NCI-H1105 treated with DMSO at 0.1 percent for 48 hours (cell line): ENCODE data around the gene LTF.
"Not testable (repeated sequence)": the region's sequence is repeated elsewhere in the genome, so short reads cannot be mapped to it uniquely, and the experiment has no call there.

Experiments used
- DNase-seq: peaks from one replicate; lab custom pipeline; 2025; lab: John Stamatoyannopoulos, UW

LTF gene

DNA sequence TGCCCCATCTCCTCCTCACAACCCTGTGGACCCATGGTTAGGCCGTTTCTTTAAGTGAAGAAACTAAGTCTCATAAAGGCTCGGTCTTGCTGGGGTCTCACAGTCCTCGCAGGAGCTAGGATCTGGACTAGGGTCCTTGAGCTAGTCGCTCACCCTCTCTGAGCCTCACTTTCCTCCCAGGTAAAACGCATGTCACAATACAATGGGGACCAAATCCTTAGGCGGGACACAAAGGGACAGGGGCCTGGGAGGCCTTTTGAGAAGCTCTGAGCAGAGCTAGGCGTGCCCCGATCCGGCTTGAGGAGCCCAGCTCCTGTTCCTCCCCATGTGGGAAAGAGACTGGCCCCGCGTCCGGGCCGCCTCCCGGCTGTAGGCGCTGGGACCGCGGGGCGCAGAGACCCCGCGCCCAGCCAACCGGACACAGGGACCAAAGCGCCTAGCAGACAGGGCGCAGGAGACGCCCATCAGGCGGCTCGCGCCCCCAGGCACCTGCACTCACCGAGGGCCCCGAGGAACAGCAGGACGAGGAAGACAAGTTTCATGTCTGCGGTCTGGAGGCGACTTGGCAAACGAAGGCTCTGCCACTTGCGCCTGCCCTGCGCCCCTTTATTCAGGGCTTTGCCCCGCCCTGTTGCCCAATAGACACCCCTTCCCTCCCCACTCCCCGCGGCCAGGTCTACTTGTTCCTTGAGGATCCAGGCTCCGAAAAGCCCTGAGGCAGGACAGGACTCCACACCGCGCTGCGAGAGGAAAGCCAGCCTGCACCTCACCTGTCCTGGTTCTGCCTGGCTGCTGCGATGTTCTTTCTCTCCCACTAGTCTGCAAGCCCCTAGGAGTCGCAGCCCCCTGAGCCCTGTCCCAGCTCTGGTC lies at the start of gene LTF:
TSS of gene LTF (minus strand) at position 580 of the 870 bp plus-strand sequence. CDS start at position 542, 38 bp downstream.
- DNase-seq = no peak

DNA sequence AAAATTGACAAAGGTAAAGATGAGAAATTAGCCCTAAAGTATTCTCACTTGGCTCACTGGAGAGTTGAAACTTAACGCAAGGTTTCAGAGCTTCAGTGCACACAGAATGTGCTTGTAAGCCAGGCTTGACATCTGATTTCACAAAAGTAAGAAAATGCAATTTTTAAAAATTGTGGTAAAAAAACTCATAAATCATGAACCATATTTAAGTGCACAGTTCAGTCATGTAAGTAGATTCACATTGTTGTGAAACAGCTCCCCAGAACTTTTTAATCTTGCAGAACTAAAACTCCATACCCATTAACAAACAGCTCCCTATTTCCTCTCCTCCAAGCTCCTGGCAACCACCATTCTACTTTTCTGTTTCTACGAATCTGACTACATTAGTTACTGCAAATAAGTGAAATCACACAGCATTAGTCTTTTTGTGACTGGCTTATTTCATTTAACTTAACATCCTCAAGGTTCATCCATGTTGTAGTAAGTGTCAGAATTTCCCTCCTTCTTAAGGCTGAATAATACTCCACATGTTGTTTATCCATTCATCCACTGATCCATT lies 47.6 kb upstream of the LTF start:
- no peak for DNase-seq

DNA sequence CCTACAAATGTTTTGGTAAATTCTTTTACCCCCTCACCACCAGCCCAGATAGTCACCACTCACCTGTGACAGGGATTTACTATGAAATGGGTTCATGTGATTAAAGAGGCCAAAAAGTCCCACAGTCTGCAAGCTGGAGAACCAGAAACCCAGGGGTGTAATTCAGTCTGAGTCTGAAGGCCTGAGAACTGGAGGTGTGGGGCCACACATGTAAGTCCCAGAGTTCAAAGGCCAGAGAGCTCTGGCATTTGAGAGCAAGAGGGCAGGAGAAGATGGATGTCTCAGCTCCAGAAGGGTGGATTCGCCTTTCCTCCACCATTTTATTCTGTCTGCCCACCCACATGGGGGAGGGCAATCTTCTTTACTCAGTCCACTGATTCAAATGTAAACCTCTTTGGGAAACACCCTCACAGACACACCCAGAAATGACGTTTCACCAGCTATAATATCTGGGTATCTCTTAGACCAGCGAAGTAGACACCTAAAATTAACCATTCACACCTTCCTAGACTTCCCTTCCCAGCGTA lies 45.0 kb upstream of the LTF start:
- no peak for DNase-seq

DNA sequence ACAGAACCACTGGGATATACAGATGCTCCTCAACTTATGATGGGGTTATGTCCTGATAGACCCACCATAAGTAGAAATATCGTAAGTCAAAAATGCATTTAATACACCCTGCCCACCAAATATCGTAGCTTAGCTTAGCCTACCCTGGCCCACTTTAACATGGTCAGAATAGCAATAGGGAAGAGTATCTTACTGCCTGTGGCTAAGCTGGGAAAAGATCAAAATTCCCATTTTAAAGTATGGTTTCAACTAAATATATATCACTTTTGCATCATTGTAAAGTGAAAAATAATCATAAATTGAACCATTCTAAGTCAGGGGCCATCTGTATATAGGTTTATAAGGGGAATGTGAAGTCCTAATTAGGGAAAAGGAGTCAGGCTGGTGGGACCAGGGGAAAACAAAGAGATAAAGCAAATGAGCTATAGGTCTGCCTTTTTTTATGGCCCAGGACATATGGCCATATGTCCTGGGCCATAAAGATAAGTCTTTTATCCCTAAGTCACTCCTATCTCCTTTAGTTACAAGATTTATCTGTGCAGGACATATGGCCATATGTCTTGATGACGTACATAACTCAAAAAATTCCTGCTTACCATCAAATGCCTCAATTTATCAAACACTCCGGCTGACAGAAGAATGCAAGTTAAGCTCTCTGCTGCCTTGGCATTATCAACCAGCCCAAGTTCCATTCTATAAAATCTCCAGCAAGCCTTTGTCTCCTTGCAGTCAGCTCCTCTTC lies 44.3 kb upstream of the LTF start:
- no peak for DNase-seq

DNA sequence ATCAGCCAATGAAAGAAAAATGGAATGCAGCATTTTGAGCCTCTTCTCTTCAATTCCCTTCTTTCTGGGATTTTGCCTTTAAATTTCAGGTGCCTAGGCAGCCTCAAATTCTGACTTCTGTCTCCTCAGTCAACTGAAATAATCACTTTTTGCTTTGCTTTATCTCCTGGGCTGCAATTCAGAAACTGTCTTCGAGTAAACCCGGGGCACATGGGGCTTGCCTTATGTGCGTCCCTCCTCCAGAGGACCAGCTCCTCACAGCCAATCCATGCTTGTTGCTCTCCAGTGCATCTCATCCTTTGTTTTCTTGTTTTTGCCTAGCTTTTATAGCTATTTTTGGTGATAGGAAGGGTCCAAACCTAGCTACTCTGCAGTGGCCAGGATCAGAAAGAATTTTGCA lies 41.8 kb upstream of the LTF start:
- no peak for DNase-seq

DNA sequence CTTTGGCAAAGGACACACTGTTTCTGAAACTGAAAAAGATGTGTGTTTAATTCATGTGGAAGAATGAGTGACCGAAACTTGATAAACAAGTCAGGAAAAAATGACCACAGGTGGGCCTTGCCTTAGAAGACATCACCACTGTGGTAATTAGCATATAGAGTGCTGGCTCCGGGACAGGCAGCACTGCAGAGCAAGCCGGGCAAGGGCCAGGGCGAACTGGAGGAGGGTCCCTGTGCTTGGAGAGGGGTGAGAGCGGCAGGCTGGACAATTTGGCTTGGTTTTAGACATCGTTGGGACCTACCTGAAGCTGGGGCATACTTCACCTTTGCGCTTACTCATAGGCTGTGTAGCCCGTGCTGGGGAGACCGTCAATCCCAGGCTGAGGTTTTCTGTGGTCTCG lies 41.2 kb upstream of the LTF start:
- no peak for DNase-seq

DNA sequence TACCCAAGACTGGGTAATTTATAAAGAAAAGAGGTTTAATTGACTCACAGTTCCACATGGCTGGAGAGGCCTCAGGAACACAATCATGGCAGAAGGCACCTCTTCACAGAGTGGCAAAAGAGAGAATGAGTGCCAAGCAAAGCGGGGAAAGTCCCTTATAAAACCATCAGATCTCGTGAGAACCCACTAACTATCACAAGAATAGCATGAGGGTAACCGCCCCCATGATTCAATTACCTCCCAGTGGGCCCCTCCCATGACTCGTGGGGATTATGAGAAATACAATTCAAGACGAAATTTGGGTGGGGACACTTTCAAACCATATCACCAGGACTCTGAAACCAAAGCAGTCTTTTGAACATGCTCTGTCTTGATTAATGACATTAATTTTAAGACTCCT lies 40.1 kb upstream of the LTF start:
- no peak for DNase-seq

DNA sequence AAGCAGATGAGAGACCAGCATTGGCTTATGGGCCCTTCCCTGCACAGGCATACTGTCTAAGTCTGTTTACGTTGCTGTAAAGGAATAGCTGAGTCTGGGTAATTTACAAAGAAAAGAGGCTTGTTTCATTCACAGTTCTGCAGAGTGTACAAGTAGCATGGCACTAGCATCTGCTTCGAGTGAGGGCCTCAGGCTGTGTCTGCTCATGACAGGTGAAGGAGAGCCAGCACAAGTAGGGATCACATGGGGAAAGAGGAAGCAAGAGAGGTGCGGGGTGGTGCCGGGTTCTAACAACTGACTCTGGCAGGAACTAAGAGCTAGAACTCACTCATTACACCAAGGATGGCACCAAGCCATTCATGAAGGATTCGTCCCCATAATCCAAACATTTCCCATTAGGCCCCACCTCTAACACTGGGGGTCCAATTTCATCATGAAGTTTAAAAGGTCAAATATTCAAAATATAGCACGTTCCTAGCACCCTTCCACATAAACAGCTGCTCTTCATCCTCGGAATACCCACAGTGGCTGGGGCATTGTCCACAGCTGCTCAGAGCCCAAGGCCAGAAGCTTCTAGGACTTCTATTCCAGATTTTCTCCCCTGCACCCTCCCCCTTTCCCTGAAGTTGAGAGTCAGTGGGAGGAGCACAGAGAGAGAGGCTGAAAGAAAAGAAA lies 38.6 kb upstream of the LTF start:
- no peak for DNase-seq

DNA sequence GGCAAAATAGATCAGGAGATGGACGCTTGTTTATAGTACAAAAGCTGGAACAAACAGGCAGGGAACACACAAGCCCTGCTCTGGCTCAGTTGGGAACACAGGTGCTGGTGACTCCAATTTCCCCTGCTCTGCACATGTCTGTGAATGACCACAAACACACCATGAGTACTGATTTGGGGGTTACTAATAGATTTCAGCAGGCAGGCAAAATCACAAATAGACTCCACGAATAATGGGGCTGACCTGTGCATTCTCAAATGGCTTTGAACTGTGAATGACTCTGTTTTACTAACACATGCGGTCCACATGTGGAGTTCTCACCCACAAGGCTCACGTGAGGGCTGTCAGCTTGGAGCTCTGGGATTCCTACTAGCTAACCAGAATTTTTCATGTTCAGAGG lies 37.0 kb upstream of the LTF start:
- no peak for DNase-seq

DNA sequence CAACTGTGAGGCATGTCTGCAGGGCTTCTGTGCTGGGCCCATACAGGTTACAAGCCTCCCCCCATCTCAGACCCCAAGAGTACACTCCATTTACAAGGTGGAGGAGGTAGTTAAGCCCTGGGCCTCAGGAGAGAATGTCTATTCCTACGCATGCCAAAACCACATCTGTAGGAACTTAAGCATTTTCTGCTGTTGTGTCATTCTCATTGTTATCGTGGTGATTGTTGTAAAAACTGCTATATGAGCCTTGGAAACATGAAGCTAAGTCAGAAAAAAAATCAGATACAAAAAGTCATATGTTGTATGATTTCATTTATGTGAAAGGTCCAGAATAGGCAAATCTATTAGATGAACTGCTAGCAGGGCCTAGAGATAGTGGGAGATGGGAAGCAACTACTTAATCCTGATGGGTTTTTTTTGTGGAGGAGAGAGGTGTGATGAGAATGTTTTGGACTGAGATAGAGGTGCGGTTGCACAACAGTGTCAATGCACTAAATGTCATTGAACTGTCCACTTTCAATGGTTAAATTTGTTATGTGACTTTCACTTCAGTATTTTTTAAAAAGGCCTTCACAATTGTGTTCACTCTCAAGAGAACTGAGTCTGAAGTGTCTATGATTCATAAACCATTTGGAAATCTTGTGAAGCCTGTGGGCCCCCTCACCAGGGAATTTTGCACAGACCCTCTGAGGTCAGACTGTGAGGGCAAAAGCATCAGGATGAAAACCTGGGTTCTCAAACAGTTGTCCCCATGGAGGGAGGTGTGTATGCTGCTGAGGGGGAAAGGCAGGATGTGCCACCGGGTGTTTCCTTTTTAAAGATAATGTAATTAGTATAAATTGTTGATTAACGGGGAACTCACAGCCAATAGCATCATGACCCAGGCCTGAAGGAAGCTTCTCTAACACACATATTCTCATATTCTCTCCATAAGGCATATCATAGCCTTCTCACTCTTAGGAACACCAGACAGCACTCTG lies 36.2 kb upstream of the LTF start:
- no peak for DNase-seq

DNA sequence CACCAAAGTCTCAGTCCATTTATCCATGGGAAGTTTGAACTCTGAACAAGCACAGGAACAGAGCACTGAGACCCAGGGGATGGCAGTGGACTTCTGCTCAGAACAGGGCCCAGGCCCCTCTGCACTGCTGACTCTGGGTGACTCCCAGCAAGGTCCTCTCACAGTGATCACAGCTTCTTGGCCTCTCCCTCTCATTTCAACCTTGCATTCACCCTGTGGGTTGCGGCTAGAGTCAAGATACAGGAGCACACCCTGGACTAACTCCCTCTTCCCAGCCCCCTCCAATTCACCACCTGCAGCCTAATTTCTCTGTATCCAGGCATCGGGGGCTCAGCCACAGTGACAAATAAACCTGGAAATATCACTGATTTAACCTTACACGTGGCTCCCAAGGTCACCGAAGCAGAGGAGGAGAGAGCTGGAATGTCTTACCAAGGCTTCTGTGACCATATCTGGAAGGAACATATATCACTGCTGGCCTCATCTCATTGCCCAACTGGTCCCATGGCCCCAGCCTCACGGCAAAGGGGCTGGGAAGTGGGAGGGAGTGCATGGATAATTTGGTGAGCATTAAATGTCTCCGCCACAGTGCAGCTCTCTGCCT lies 34.3 kb upstream of the LTF start:
- no peak for DNase-seq

DNA sequence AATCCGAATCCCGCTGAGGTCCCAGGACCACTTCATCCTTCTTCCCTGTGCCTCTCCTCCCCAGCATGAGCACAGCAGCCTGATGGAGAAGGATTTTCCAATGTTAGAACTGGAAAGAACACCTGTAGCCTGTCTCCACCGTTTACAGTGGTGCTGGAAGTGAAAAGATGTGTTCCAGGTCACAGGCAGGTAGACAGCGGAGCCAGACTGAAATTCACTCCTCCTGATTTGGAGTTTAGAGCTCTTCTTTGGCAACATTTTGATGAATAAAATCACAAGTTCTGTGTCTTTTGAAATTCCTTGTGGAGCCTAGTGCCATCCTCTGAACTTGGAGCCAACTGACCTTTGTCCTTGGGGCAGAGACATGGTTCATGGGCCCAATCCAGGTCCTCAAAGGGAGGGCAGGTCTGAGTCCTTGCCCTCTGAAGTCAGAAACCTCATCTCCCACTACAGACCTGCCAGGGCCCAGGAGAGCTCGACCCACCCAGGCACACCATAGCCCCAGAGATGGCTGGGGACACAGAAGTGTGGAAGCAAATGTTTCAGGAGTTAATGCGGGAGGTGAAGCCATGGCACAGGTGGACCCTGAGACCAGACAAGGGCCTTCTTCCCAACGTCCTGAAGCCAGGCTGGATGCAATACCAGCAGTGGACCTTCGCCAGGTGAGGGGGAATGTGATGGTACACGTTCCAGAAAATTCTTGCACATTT lies 33.0 kb upstream of the LTF start, which contains the start of gene RTP3:
TSS of gene RTP3 (plus strand) at position 421 of the 710 bp plus-strand sequence. CDS start at position 508, 87 bp downstream.
- no peak for DNase-seq

DNA sequence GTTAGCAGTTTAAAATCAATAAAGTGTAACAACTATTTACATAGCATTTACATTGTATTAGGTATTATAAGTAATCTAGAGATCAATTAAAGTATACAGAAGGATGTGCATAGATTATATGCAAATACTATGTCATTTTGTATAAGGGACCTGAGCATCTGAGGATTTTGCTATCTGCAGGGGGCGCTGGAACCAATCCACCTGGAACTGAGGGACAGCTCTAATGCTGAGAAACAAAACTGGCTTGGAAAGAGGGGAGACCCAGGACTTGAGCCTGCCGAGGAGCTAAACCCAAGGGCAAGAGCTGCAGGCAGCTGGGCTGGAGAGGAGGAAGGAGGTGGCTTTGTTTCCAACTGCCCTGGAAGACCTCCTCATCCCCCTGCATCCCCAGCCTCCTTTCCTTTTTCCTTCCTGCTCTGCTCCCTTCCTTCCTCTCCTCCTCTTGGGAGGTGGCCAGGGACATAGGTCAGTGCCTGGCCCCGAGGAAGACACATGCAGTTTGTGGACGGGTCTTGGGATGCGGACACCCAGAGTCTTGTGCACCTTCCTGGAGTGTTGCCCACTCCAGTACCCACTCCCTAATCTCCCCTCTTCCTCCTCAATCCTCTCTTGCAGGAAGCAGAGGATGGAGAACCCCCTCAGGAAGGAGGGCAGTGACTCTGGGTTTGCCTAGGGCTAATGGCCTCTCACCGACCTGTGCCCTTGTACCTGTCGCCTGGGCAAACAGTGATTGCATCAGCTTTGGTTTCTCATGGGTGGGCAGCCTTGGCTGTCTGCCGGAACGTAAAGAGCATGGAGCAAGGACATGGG lies 32.2 kb upstream of the LTF start:
- no peak for DNase-seq

DNA sequence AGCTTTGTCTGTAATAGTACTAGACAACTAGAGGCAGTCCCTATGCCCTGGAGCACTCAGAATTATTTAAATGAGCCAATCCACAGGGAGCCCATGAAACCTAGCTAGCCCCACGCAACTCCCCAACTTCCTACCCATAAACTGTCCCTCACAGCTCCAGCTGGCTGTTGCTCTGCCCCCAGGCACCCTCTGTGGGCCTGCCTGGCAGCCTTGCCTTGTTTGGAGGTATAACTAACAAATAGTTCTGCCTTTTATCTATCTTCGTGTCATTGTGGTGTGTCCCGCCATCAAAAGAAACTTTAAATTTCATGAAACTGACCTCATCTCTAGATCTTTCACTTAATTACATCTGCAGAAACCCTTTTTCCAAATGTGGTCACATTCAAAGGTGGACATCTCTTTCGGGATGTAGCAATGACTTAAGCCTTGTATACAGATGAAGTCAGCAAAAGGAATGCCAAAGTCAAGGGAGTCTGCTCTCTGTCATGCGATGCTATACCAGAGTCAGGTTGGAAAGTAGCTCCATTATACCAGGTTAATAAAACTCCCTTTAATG lies 31.3 kb upstream of the LTF start:
- no peak for DNase-seq

DNA sequence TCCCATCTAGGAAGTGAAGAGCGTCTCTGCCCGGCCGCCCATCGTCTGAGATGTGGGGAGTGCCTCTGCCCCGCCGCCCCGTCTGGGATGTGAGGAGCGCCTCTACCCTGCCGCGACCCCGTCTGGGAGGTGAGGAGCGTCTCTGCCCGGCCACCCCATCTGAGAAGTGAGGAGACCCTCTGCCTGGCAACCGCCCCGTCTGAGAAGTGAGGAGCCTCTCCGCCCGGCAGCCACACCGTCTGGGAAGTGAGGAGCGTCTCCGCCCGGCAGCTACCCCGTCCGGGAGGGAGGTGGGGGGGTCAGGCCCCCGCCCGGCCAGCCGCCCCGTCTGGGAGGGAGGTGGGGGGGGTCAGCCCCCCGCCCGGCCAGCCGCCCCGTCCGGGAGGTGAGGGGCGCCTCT lies 29.8 kb upstream of the LTF start:
- not testable (repeated sequence) for DNase-seq

DNA sequence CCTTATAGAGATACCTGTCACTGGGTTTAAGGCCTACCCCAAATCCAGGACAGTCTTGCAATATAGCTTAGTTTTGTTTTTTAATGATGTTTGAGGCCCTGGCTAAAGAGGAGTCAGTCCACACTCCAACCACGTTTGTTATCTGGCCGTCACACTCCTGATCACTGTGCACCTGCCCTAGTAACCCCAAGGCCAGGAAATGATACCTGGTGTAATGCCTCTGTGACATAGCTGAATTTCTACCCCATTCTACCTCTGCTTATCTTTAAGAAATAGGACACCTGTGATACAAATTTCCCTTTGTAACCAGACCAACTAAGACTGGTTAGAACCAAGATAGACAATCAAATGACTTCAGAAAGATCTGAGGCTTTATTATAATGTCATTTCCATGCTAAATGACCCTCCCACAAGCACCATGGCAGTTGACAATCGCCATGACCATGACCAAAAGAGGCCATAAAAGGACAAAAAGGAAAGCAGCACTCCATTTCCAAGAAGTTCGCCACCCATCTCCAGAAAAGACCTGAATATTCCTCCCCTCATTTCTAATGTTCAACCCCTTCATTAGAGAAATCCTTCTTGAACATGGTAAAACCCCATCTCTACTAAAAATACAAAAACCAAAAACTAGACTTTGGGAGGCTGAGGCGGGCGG lies 28.3 kb upstream of the LTF start:
- no peak for DNase-seq

DNA sequence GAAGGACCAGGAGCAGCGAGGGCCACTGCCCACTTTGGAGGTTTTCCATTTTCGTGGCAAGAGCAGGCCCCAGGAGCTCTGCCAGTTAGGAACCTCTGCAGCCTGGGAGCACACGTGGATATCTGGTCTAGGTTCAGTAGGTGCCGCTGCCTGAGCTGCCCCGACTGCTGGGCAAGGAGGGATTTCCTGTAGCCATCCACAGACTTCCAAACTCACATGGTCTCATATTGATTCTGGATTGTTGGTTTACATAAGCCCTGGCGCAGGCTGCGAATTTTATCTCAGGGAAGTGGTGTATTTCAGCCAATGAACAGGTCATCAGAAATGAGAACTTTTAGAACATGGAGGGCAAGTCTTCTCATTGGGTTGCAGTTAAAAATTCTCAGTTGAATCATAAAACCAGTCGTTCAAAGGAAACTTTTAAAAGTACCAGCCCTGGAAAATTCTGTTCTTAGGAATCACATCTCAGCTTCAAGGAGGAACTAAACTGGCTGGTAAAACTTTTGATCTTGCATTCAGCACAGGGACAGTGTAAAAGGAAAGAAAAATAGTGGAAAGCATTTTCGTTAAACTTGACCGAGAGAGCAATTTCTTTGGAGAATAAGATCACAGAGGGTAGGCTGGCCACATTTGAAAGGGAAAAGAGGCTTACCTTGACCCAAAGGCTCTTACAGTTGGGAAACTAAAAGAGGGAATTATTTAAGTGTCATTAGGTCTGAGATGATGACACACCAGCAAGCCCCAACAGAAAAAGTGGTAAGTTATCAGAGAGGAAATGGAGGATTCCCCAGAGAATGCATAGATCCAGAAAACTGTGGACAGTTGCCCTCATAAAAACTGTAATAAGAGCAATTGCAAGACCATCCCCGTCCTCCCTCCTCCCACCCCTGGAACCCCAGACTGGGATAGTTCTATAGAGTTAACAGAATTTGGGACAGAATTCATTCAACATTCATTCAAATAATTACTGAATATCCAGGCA lies 26.7 kb upstream of the LTF start:
- DNase-seq = no peak
